Stimulated activated memory B cell treated with anti-CD40 and anti-IgM and Interleukin-4, amounts not matched to agents 10 μg/mL and 1 μg/mL and 100 μg/mL, for 72 hours (primary cell): Measurements from ENCODE around the gene NPAP1.
"Not testable (repeated sequence)": the region's sequence is repeated elsewhere in the genome, so short reads cannot be mapped to it uniquely, and the experiment has no call there.

ENCODE experiments used
- ATAC-seq: fragments of 150-1000 bp; cut with Tn5 transposase; 2 replicates; pipeline ENCODE4 v1.10.0; 2021
- H3K27ac Mint-ChIP-seq: one replicate; pipeline ENCODE4 v1.8.0; 2022; ENCODE audit warnings: mild to moderate bottlenecking, mixed read lengths
- H3K27me3 Mint-ChIP-seq: one replicate; pipeline ENCODE4 v1.8.0; 2022; ENCODE audit warnings: mixed read lengths
- H3K36me3 Mint-ChIP-seq: one replicate; pipeline ENCODE4 v1.8.0; 2022; ENCODE audit warnings: mixed read lengths
- H3K4me1 Mint-ChIP-seq: one replicate; pipeline ENCODE4 v1.8.0; 2022; ENCODE audit warnings: mixed read lengths
- H3K4me3 Mint-ChIP-seq: one replicate; pipeline ENCODE4 v1.8.0; 2022; ENCODE audit warnings: mild to moderate bottlenecking, moderate library complexity, mixed read lengths
- H3K9me3 Mint-ChIP-seq: one replicate; pipeline ENCODE4 v1.8.0; 2022; ENCODE audit warnings: mixed read lengths

The NPAP1 gene

GRCh38 chr15:24675332-24676144 is at the start of gene NPAP1:
NPAP1 (plus strand) TSS chr15:24675775; CDS start chr15:24675868, 93 bp downstream.
- no peaks in the 10 kb centered on the region for H3K27me3 Mint-ChIP-seq
- H3K4me1 Mint-ChIP-seq: no peaks in the 10 kb centered on the region
- no peaks in the 10 kb centered on the region for H3K36me3 Mint-ChIP-seq
- peak; percentile 40 for ATAC-seq
- H3K9me3 Mint-ChIP-seq: peaks cover 7% of the 10 kb centered on the region
- no peak within 1 kb of the TSS for H3K4me3 Mint-ChIP-seq
- no peak within 1 kb of the TSS for H3K27ac Mint-ChIP-seq

- H3K4me3 Mint-ChIP-seq: no peak overlapping the region
- no peaks in the 10 kb centered on the region for H3K27me3 Mint-ChIP-seq
- no peaks in the 10 kb centered on the region for H3K4me1 Mint-ChIP-seq
- no peak overlapping the region for H3K27ac Mint-ChIP-seq
- peaks cover 14% of the 10 kb centered on the region for H3K9me3 Mint-ChIP-seq
- ATAC-seq: no peak
- H3K36me3 Mint-ChIP-seq: no peaks in the 10 kb centered on the region
Observed at GRCh38 chr15:24627443-24627842, 48.1 kb upstream of the NPAP1 start.

GRCh38 chr15:24633082-24633481 is 42.5 kb upstream of the NPAP1 start:
- Mint-ChIP-seq H3K27ac (no peak overlapping the region), H3K4me3 (no peak overlapping the region), H3K9me3 (peaks cover 17% of the 10 kb centered on the region), H3K27me3 (no peaks in the 10 kb centered on the region), H3K4me1 (no peaks in the 10 kb centered on the region), H3K36me3 (no peaks in the 10 kb centered on the region)
- no peak for ATAC-seq

GRCh38 chr15:24639412-24639811 is 36.2 kb upstream of the NPAP1 start:
- not testable (repeated sequence) for ATAC-seq, H3K4me1 Mint-ChIP-seq, H3K4me3 Mint-ChIP-seq, H3K27ac Mint-ChIP-seq, H3K36me3 Mint-ChIP-seq, H3K27me3 Mint-ChIP-seq
- H3K9me3 Mint-ChIP-seq: peaks cover 19% of the 10 kb centered on the region

- Mint-ChIP-seq H3K27ac (no peak overlapping the region), H3K27me3 (no peaks in the 10 kb centered on the region), H3K36me3 (no peaks in the 10 kb centered on the region), H3K4me3 (no peak overlapping the region), H3K9me3 (peaks cover 10% of the 10 kb centered on the region), H3K4me1 (no peaks in the 10 kb centered on the region)
- no peak for ATAC-seq
Observed at GRCh38 chr15:24645627-24646026, 29.9 kb upstream of the NPAP1 start.

- Mint-ChIP-seq H3K4me1 (no peaks in the 10 kb centered on the region), H3K27me3 (no peaks in the 10 kb centered on the region), H3K36me3 (no peaks in the 10 kb centered on the region), H3K27ac (no peak overlapping the region), H3K9me3 (peaks cover 15% of the 10 kb centered on the region), H3K4me3 (no peak overlapping the region)
- ATAC-seq: no peak
Observed at GRCh38 chr15:24659622-24660021, 16.0 kb upstream of the NPAP1 start.

- Mint-ChIP-seq H3K27me3 (no peaks in the 10 kb centered on the region), H3K4me1 (no peaks in the 10 kb centered on the region), H3K4me3 (no peak overlapping the region), H3K36me3 (no peaks in the 10 kb centered on the region), H3K27ac (no peak overlapping the region), H3K9me3 (peaks cover 9% of the 10 kb centered on the region)
- ATAC-seq: no peak
Observed at GRCh38 chr15:24662991-24663390, 12.6 kb upstream of the NPAP1 start.

GRCh38 chr15:24676431-24676830 is 856 bp downstream of the NPAP1 start:
- Mint-ChIP-seq H3K4me3 (no peak overlapping the region), H3K4me1 (no peaks in the 10 kb centered on the region), H3K27ac (no peak overlapping the region), H3K9me3 (peaks cover 4% of the 10 kb centered on the region), H3K36me3 (no peaks in the 10 kb centered on the region), H3K27me3 (no peaks in the 10 kb centered on the region)
- ATAC-seq: no peak

GRCh38 chr15:24678485-24678884 is 2.9 kb downstream of the NPAP1 start:
- Mint-ChIP-seq H3K27me3 (no peaks in the 10 kb centered on the region), H3K4me3 (no peak overlapping the region), H3K4me1 (no peaks in the 10 kb centered on the region), H3K36me3 (no peaks in the 10 kb centered on the region), H3K9me3 (peaks cover 4% of the 10 kb centered on the region), H3K27ac (no peak overlapping the region)
- ATAC-seq: no peak

- Mint-ChIP-seq H3K27ac (no peak overlapping the region), H3K4me3 (no peak overlapping the region), H3K27me3 (no peaks in the 10 kb centered on the region), H3K9me3 (peaks cover 7% of the 10 kb centered on the region), H3K36me3 (no peaks in the 10 kb centered on the region), H3K4me1 (no peaks in the 10 kb centered on the region)
- no peak for ATAC-seq
Observed at GRCh38 chr15:24682002-24682401, 6.4 kb downstream of the NPAP1 start.

- H3K4me1 Mint-ChIP-seq, H3K27ac Mint-ChIP-seq, ATAC-seq, H3K36me3 Mint-ChIP-seq, H3K4me3 Mint-ChIP-seq, H3K9me3 Mint-ChIP-seq, H3K27me3 Mint-ChIP-seq: not testable (repeated sequence)
Observed at GRCh38 chr15:24682905-24683304, 7.3 kb downstream of the NPAP1 start.

- no peaks in the 10 kb centered on the region for H3K36me3 Mint-ChIP-seq
- no peak overlapping the region for H3K27ac Mint-ChIP-seq
- no peaks in the 10 kb centered on the region for H3K4me1 Mint-ChIP-seq
- no peak for ATAC-seq
- no peak overlapping the region for H3K4me3 Mint-ChIP-seq
- no peaks in the 10 kb centered on the region for H3K27me3 Mint-ChIP-seq
- H3K9me3 Mint-ChIP-seq: peaks cover 5% of the 10 kb centered on the region
Observed at GRCh38 chr15:24683736-24684135, 8.2 kb downstream of the NPAP1 start.

- Mint-ChIP-seq H3K4me1 (no peaks in the 10 kb centered on the region), H3K9me3 (peaks cover 5% of the 10 kb centered on the region), H3K27me3 (no peaks in the 10 kb centered on the region), H3K36me3 (no peaks in the 10 kb centered on the region), H3K4me3 (no peak overlapping the region), H3K27ac (no peak overlapping the region)
- no peak for ATAC-seq
Observed at GRCh38 chr15:24684313-24684712, 8.7 kb downstream of the NPAP1 start.

GRCh38 chr15:24696201-24696600 is 20.6 kb downstream of the NPAP1 start:
- H3K4me1 Mint-ChIP-seq: no peaks in the 10 kb centered on the region
- ATAC-seq: no peak
- H3K27me3 Mint-ChIP-seq: no peaks in the 10 kb centered on the region
- no peak overlapping the region for H3K27ac Mint-ChIP-seq
- H3K9me3 Mint-ChIP-seq: peaks cover 9% of the 10 kb centered on the region
- no peaks in the 10 kb centered on the region for H3K36me3 Mint-ChIP-seq
- no peak overlapping the region for H3K4me3 Mint-ChIP-seq

- H3K4me3 Mint-ChIP-seq: no peak overlapping the region
- no peaks in the 10 kb centered on the region for H3K36me3 Mint-ChIP-seq
- no peaks in the 10 kb centered on the region for H3K27me3 Mint-ChIP-seq
- no peaks in the 10 kb centered on the region for H3K4me1 Mint-ChIP-seq
- peak; percentile 41 for ATAC-seq
- H3K9me3 Mint-ChIP-seq: peaks cover 9% of the 10 kb centered on the region
- no peak overlapping the region for H3K27ac Mint-ChIP-seq
Observed at GRCh38 chr15:24696842-24697241, 21.3 kb downstream of the NPAP1 start.

GRCh38 chr15:24718289-24719082 is 42.9 kb downstream of the NPAP1 start:
- H3K9me3 Mint-ChIP-seq: peaks cover 10% of the 10 kb centered on the region
- H3K4me1 Mint-ChIP-seq: no peaks in the 10 kb centered on the region
- no peaks in the 10 kb centered on the region for H3K27me3 Mint-ChIP-seq
- ATAC-seq: no peak
- no peaks in the 10 kb centered on the region for H3K36me3 Mint-ChIP-seq
- no peak overlapping the region for H3K4me3 Mint-ChIP-seq
- H3K27ac Mint-ChIP-seq: no peak overlapping the region
